Smooth muscle cell (in vitro differentiated cells): ENCODE measurements around the gene OR10S1. TPM values are rescaled to one million over a fixed set of nuclear protein-coding genes. Genes with fewer than 3 reads are reported as not detected.
"Not testable (repeated sequence)": the region's sequence is repeated elsewhere in the genome, so short reads cannot be mapped to it uniquely, and the experiment has no call there.

Experiments used
- DNase-seq: peaks from one replicate; lab custom pipeline; 2025; ENCODE audit not compliant: unreplicated experiment; lab: John Stamatoyannopoulos, UW
- H2AFZ ChIP-seq: fragments of 200-600 bp; sonication (generic); 2 replicates; pipeline ENCODE4 v1.6.0; 2016; ENCODE audit warnings: antibody characterized with exemption, low read depth, mild to moderate bottlenecking
- H3F3A ChIP-seq: fragments of 200-600 bp; sonication (generic); 2 replicates; pipeline ENCODE4 v1.6.0; 2017; ENCODE audit warnings: antibody characterized with exemption, low read depth
- H3K27ac ChIP-seq: fragments of 200-600 bp; sonication (generic); 2 replicates; pipeline ENCODE4 v1.5.1; 2016; ENCODE audit warnings: low read depth, mild to moderate bottlenecking
- H3K27me3 ChIP-seq: fragments of 200-600 bp; sonication (generic); 2 replicates; pipeline ENCODE4 v1.6.1; 2016; ENCODE audit warnings: low read depth, mild to moderate bottlenecking
- H3K36me3 ChIP-seq: fragments of 200-600 bp; sonication (generic); 2 replicates; pipeline ENCODE4 v1.5.1; 2016; ENCODE audit warnings: low read depth
- H3K4me1 ChIP-seq: fragments of 200-600 bp; sonication (generic); 2 replicates; pipeline ENCODE4 v1.5.1; 2016; ENCODE audit warnings: low read depth
- H3K4me2 ChIP-seq: fragments of 200-600 bp; sonication (generic); 2 replicates; pipeline ENCODE4 v1.6.0; 2016; ENCODE audit warnings: mild to moderate bottlenecking
- H3K4me3 ChIP-seq: fragments of 200-600 bp; sonication (generic); 2 replicates; pipeline ENCODE4 v1.5.1; 2016; ENCODE audit warnings: mild to moderate bottlenecking
- H3K79me2 ChIP-seq: fragments of 200-600 bp; sonication (generic); 2 replicates; pipeline ENCODE4 v1.6.0; 2016; ENCODE audit warnings: low read depth, mild to moderate bottlenecking
- H3K9ac ChIP-seq: fragments of 200-600 bp; sonication (generic); 2 replicates; pipeline ENCODE4 v1.6.0; 2016; ENCODE audit warnings: low read depth
- H3K9me3 ChIP-seq: fragments of 200-600 bp; sonication (generic); replicated peaks from 2 replicates; pipeline ENCODE4 v1.5.1; 2016; ENCODE audit warnings: low read depth
- H4K20me1 ChIP-seq: fragments of 200-600 bp; sonication (generic); 2 replicates; pipeline ENCODE4 v1.6.0; 2016; ENCODE audit warnings: low read depth
- CTCF ChIP-seq: fragments of 200-600 bp; sonication (generic); IDR thresholded peaks from 2 replicates; pipeline ENCODE4 v1.5.1; 2017; ENCODE audit warnings: borderline replicate concordance, mild to moderate bottlenecking, antibody characterized with exemption; ENCODE audit not compliant: insufficient read depth, poor library complexity, severe bottlenecking
- WGBS: methylation state at CpG from one replicate; pipeline ENCODE4 v1.1.7; 2016; ENCODE audit warnings: low lambda C conversion rate; 5-methylcytosine and 5-hydroxymethylcytosine counted together
- polyA plus RNA-seq: library from polyadenylated mRNA; unstranded; fragments of >200 nt; fragmentation: Nextera tagmentation; extraction: Ambion mirVana; gene quantifications from 2 replicates; pipeline ENCODE4 v1.2.1, GENCODE V29; 2016
- total RNA-seq: library from RNA; depleted of rRNA; stranded (reverse); fragments of >200 nt; gene quantifications from 2 replicates; pipeline ENCODE4 v1.2.3, GENCODE V29; 2014

Gene OR10S1
- total RNA-seq, result not detected in 2 replicates
- not detected in 2 replicates for polyA plus RNA-seq

GRCh38 chr11:123977731-123978347, at the start of gene OR10S1:
Gene OR10S1, minus strand, starts transcription at chr11:123977781. Its CDS starts 117 bp downstream, at chr11:123977664.
- Histone ChIP-seq H3F3A (no peaks in the 10 kb centered on the region), H3K27me3 (no peaks in the 10 kb centered on the region), H3K27ac (no peak within 1 kb of the TSS), H2AFZ (no peak within 1 kb of the TSS), H3K36me3 (no peaks in the 10 kb centered on the region), H3K9me3 (no peaks in the 10 kb centered on the region), H3K9ac (no peak within 1 kb of the TSS), H3K4me3 (no peak within 1 kb of the TSS), H3K4me2 (no peak within 1 kb of the TSS), H4K20me1 (no peaks in the 10 kb centered on the region), H3K79me2 (no peaks in the 10 kb centered on the region), H3K4me1 (no peaks in the 10 kb centered on the region)
- TF ChIP-seq CTCF, result no peak
- DNase-seq, result no peak

GRCh38 chr11:124026498-124026897, 48.9 kb upstream of the OR10S1 start, which contains the start of gene OR10G8:
Gene OR10G8, plus strand, starts transcription at chr11:124026798. Its CDS starts 2,825 bp downstream, at chr11:124029623.
- no peaks in the 10 kb centered on the region for H3K79me2 ChIP-seq
- no peaks in the 10 kb centered on the region for H3K36me3 ChIP-seq
- TF ChIP-seq CTCF, result no peak
- no peak within 1 kb of the TSS for H3K9ac ChIP-seq
- H3K9me3 ChIP-seq, result no peaks in the 10 kb centered on the region
- H4K20me1 ChIP-seq, result no peaks in the 10 kb centered on the region
- no peak for DNase-seq
- no peak within 1 kb of the TSS for H3K4me2 ChIP-seq
- no peak within 1 kb of the TSS for H3K4me3 ChIP-seq
- WGBS, result 80% methylated on average over 2 of the region's 2 CpGs
- H3F3A ChIP-seq, result no peaks in the 10 kb centered on the region
- no peaks in the 10 kb centered on the region for H3K4me1 ChIP-seq
- H2AFZ ChIP-seq, result no peak within 1 kb of the TSS
- no peaks in the 10 kb centered on the region for H3K27me3 ChIP-seq
- H3K27ac ChIP-seq, result no peak within 1 kb of the TSS

GRCh38 chr11:124015837-124016236, 38.3 kb upstream of the OR10S1 start:
- not testable (repeated sequence) for H3K27me3 ChIP-seq, DNase-seq, H4K20me1 ChIP-seq, H3K27ac ChIP-seq, H3K9ac ChIP-seq, H3K4me3 ChIP-seq, H2AFZ ChIP-seq, H3K36me3 ChIP-seq, H3K79me2 ChIP-seq, H3K4me2 ChIP-seq, H3F3A ChIP-seq, H3K4me1 ChIP-seq, H3K9me3 ChIP-seq
- WGBS, result 88% methylated on average over 5 of the region's 9 CpGs

GRCh38 chr11:124012697-124013096, 35.1 kb upstream of the OR10S1 start, which contains the start of gene OR10G4:
Gene OR10G4, plus strand, starts transcription at chr11:124012997. Its CDS starts 2,578 bp downstream, at chr11:124015575.
- WGBS, result 83% methylated on average over 2 of the region's 2 CpGs
- no peak for DNase-seq
- H3K27ac ChIP-seq, result no peak within 1 kb of the TSS
- H3F3A ChIP-seq, result no peaks in the 10 kb centered on the region
- H2AFZ ChIP-seq, result no peak within 1 kb of the TSS
- H3K4me2 ChIP-seq, result no peak within 1 kb of the TSS
- H3K4me1 ChIP-seq, result no peaks in the 10 kb centered on the region
- H3K36me3 ChIP-seq, result no peaks in the 10 kb centered on the region
- no peak within 1 kb of the TSS for H3K9ac ChIP-seq
- H3K4me3 ChIP-seq, result no peak within 1 kb of the TSS
- no peaks in the 10 kb centered on the region for H3K27me3 ChIP-seq
- TF ChIP-seq CTCF, result no peak
- H3K9me3 ChIP-seq, result no peaks in the 10 kb centered on the region
- no peaks in the 10 kb centered on the region for H3K79me2 ChIP-seq
- H4K20me1 ChIP-seq, result no peaks in the 10 kb centered on the region
